Measurements from ENCODE around the gene GPRIN1. TPM values are rescaled to one million over a fixed set of nuclear protein-coding genes. Genes with fewer than 3 reads are reported as not detected.
"Not testable (repeated sequence)": the region's sequence is repeated elsewhere in the genome, so short reads cannot be mapped to it uniquely, and the experiment has no call there.

The GPRIN1 gene
- total RNA-seq, 1 experiment from 2014 or later, result 1.9 TPM

DNA sequence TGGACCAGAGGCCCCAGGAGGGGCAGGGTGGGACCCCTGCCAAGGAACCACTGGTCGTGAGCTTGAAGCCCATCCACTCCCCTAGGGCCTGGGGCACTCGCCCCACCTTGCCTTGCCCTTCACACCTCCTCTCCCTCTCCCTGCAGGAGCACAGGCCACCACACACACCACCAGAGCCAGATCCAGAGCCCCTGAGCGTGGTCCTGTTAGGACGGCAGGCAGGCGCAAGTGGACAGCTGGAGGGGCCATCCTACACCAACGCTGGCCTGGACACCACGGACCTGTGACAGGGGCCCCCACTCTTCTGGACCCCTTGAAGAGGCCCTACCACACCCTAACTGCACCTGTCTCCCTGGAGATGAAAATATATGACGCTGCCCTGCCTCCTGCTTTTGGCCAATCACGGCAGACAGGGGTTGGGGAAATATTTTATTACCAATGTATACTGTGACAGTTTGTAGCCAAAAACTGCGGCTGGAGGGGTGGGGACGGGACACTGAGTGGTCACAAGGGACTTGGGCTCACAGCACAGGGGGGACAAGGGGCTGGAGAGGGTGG lies 14.5 kb downstream of the GPRIN1 start:
- DNase-seq, result no peak
- Histone ChIP-seq H3K9me2 (replicated peaks; ENCODE audit: insufficient read depth, low read length) (no peaks in the 10 kb centered on the region), H3K9ac (ENCODE audit: low read length) (no peak overlapping the region), H3K27ac (ENCODE audit: low read length) (no peak overlapping the region), H3K27me3 (ENCODE audit: low read length) (no peaks in the 10 kb centered on the region), H2AFZ (ENCODE audit: low read length) (no peak overlapping the region), H3K9me3 (ENCODE audit: low read length) (peaks cover 5% of the 10 kb centered on the region; the same call in 1 of the 2 replicates), H3K4me2 (ENCODE audit: low read depth, low read length, poor library complexity, severe bottlenecking) (no peak overlapping the region), H3K4me1 (ENCODE audit: low read length) (no peaks in the 10 kb centered on the region), H3K79me2 (ENCODE audit: low read length) (no peaks in the 10 kb centered on the region), H3K4me3 (ENCODE audit: low read length) (no peak overlapping the region), H3K36me3 (ENCODE audit: insufficient read depth, low read length) (no peaks in the 10 kb centered on the region), H4K20me1 (ENCODE audit: insufficient read depth, low read depth, low read length) (no peaks in the 10 kb centered on the region)

DNA sequence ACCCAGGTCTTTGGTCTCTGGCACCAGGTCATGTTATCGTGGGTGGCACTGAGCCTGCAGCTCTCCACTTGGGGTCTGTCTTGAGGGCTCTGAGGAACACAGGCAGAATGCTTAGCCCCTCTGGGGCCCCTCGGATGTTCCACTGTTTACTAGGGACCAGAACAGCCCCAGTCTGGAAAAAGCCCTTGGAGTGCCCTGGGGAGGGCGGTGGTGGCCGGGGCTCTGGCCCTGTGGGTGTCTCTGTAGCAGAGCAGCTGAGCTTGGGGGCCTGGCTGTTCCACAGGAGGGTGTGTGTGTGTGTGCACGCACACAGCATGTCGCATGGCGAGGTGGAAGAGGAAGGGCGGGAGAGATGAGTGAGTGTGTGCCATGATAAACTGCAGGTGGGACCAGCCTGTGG lies 15.4 kb downstream of the GPRIN1 start:
- H2AFZ ChIP-seq (ENCODE audit: low read length), result no peak overlapping the region
- no peak overlapping the region for H3K4me3 ChIP-seq (ENCODE audit: low read length)
- no peaks in the 10 kb centered on the region for H3K4me1 ChIP-seq (ENCODE audit: low read length)
- no peak overlapping the region for H3K4me2 ChIP-seq (ENCODE audit: low read depth, low read length, poor library complexity, severe bottlenecking)
- no peak overlapping the region for H3K27ac ChIP-seq (ENCODE audit: low read length)
- H3K27me3 ChIP-seq (ENCODE audit: low read length), result no peaks in the 10 kb centered on the region
- no peak for DNase-seq
- no peak overlapping the region for H3K9ac ChIP-seq (ENCODE audit: low read length)
- H3K36me3 ChIP-seq (ENCODE audit: insufficient read depth, low read length), result no peaks in the 10 kb centered on the region
- no peaks in the 10 kb centered on the region for H4K20me1 ChIP-seq (ENCODE audit: insufficient read depth, low read depth, low read length)
- peaks cover 5% of the 10 kb centered on the region; the same call in 1 of the 2 replicates for H3K9me3 ChIP-seq (ENCODE audit: low read length)
- H3K79me2 ChIP-seq (ENCODE audit: low read length), result no peaks in the 10 kb centered on the region
- no peaks in the 10 kb centered on the region for H3K9me2 ChIP-seq (replicated peaks; ENCODE audit: insufficient read depth, low read length)

DNA sequence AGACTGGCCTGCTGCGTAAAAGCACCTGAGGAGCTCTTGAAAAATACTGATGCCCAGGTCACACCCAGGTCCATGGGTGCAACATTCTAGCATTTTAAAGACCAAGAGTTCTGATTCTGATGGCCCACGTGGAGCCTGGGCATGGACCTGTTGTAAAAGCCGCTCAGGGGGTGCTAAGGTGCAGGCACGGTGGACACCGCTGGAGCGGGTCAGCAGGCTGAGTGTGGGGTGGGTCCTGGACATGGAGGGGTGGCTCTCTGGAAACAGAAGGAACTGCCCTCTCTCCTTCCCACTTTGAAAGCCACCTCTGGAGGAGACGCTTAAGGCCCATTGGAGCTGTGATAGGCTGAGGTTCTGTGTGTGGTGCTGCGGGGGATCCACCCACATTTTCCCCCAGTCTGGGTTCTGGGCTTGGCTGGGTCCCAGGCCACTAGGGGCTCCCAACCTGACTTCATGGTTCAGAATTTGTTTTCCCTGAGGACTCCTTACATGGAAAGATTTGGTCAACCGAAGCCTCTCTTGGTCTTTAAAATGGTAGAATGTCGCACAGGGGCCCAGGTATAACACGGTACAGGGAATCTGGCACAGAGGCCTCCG lies 16.6 kb downstream of the GPRIN1 start:
- H3K9me2 ChIP-seq (replicated peaks; ENCODE audit: insufficient read depth, low read length), result no peaks in the 10 kb centered on the region
- H2AFZ ChIP-seq (ENCODE audit: low read length), result no peak overlapping the region
- H4K20me1 ChIP-seq (ENCODE audit: insufficient read depth, low read depth, low read length), result no peaks in the 10 kb centered on the region
- DNase-seq, result no peak
- H3K9ac ChIP-seq (ENCODE audit: low read length), result no peak overlapping the region
- H3K4me2 ChIP-seq (ENCODE audit: low read depth, low read length, poor library complexity, severe bottlenecking), result no peak overlapping the region
- H3K27me3 ChIP-seq (ENCODE audit: low read length), result no peaks in the 10 kb centered on the region
- H3K36me3 ChIP-seq (ENCODE audit: insufficient read depth, low read length), result no peaks in the 10 kb centered on the region
- H3K27ac ChIP-seq (ENCODE audit: low read length), result no peak overlapping the region
- H3K4me3 ChIP-seq (ENCODE audit: low read length), result no peak overlapping the region
- H3K79me2 ChIP-seq (ENCODE audit: low read length), result no peaks in the 10 kb centered on the region
- peaks cover 5% of the 10 kb centered on the region; the same call in 1 of the 2 replicates for H3K9me3 ChIP-seq (ENCODE audit: low read length)
- H3K4me1 ChIP-seq (ENCODE audit: low read length), result no peaks in the 10 kb centered on the region

DNA sequence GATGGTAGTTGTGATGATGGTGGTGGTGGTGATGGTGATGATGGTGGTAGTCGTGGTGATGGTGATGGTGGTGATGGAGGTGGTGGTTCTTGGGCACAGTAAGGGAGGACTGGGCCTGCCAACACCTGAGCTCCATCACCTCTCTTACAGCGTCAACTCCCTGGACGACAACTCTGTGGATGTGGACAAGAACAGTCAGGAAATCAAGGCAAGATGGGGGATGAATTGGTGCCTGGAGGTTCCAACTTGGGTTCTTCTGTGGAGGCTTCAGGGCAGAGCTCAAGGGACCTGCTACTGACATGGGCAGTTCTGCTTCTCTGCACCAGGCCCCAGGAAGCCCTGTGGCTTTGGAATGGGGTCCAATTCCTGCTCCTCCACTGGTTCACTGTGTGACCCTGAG lies 17.4 kb downstream of the GPRIN1 start:
- Histone ChIP-seq H3K27me3 (ENCODE audit: low read length) (no peaks in the 10 kb centered on the region), H3K9me2 (replicated peaks; ENCODE audit: insufficient read depth, low read length) (no peaks in the 10 kb centered on the region), H3K79me2 (ENCODE audit: low read length) (no peaks in the 10 kb centered on the region), H3K4me3 (ENCODE audit: low read length) (no peak overlapping the region), H3K9me3 (ENCODE audit: low read length) (peaks cover 5% of the 10 kb centered on the region; the same call in 1 of the 2 replicates), H3K9ac (ENCODE audit: low read length) (no peak overlapping the region), H3K36me3 (ENCODE audit: insufficient read depth, low read length) (no peaks in the 10 kb centered on the region), H4K20me1 (ENCODE audit: insufficient read depth, low read depth, low read length) (no peaks in the 10 kb centered on the region), H3K4me1 (ENCODE audit: low read length) (no peaks in the 10 kb centered on the region), H3K4me2 (ENCODE audit: low read depth, low read length, poor library complexity, severe bottlenecking) (no peak overlapping the region), H2AFZ (ENCODE audit: low read length) (no peak overlapping the region), H3K27ac (ENCODE audit: low read length) (no peak overlapping the region)
- no peak for DNase-seq

DNA sequence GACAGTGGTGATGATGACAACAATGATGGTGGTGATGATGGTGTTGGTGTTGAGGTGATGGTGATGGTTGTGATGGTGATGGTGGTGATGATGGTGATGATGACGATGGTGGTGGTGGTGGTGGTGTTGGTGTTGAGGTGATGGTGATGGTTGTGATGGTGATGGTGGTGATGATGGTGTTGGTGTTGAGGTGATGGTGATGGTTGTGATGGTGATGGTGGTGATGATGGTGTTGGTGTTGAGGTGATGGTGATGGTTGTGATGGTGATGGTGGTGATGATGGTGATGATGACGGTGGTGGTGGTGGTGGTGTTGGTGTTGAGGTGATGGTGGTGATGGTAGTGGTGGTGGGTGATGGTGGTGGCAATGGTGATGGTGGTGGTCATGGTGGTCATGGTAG lies 18.3 kb downstream of the GPRIN1 start:
- not testable (repeated sequence) for H3K9ac ChIP-seq (ENCODE audit: low read length); H3K36me3 ChIP-seq (ENCODE audit: insufficient read depth, low read length); H3K27ac ChIP-seq (ENCODE audit: low read length); H3K9me2 ChIP-seq (replicated peaks; ENCODE audit: insufficient read depth, low read length); H3K9me3 ChIP-seq (ENCODE audit: low read length); H4K20me1 ChIP-seq (ENCODE audit: insufficient read depth, low read depth, low read length); H2AFZ ChIP-seq (ENCODE audit: low read length); DNase-seq; H3K79me2 ChIP-seq (ENCODE audit: low read length); H3K27me3 ChIP-seq (ENCODE audit: low read length); H3K4me3 ChIP-seq (ENCODE audit: low read length); H3K4me2 ChIP-seq (ENCODE audit: low read depth, low read length, poor library complexity, severe bottlenecking); H3K4me1 ChIP-seq (ENCODE audit: low read length)

DNA sequence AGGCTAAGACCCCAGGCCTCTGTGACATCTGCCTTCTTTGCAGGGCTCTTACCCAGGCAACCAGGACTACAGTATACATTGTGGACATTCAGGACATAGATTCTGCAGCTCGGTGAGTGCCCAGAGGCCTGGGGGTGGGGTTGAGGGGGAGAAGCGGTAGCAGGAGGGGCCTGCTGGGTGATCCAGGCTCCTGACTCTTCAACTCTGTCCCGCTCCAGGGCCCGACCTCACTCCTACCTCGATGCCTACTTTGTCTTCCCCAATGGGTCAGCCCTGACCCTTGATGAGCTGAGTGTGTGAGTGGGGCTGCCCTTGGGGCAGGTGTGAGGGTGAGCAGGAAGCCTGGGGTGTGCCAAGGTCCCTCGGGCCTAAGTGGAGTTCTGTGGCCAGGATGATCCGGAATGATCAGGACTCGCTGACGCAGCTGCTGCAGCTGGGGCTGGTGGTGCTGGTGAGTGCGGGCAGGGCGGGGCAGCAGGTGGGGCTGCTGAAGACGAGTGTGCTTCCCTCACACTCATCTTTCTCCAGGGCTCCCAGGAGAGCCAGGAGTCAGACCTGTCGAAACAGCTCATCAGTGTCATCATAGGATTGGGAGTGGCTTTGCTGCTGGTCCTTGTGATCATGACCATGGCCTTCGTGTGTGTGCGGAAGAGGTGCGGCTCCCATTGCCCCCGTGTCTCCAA lies 19.8 kb downstream of the GPRIN1 start:
- Histone ChIP-seq H3K9ac (ENCODE audit: low read length) (no peak overlapping the region), H3K27me3 (ENCODE audit: low read length) (no peaks in the 10 kb centered on the region), H3K4me3 (ENCODE audit: low read length) (no peak overlapping the region), H3K36me3 (ENCODE audit: insufficient read depth, low read length) (no peaks in the 10 kb centered on the region), H3K4me1 (ENCODE audit: low read length) (no peaks in the 10 kb centered on the region), H2AFZ (ENCODE audit: low read length) (no peak overlapping the region), H4K20me1 (ENCODE audit: insufficient read depth, low read depth, low read length) (no peaks in the 10 kb centered on the region), H3K9me3 (ENCODE audit: low read length) (peaks cover 5% of the 10 kb centered on the region; the same call in 1 of the 2 replicates), H3K27ac (ENCODE audit: low read length) (no peak overlapping the region), H3K4me2 (ENCODE audit: low read depth, low read length, poor library complexity, severe bottlenecking) (no peak overlapping the region), H3K79me2 (ENCODE audit: low read length) (no peaks in the 10 kb centered on the region), H3K9me2 (replicated peaks; ENCODE audit: insufficient read depth, low read length) (no peaks in the 10 kb centered on the region)
- DNase-seq, result no peak

DNA sequence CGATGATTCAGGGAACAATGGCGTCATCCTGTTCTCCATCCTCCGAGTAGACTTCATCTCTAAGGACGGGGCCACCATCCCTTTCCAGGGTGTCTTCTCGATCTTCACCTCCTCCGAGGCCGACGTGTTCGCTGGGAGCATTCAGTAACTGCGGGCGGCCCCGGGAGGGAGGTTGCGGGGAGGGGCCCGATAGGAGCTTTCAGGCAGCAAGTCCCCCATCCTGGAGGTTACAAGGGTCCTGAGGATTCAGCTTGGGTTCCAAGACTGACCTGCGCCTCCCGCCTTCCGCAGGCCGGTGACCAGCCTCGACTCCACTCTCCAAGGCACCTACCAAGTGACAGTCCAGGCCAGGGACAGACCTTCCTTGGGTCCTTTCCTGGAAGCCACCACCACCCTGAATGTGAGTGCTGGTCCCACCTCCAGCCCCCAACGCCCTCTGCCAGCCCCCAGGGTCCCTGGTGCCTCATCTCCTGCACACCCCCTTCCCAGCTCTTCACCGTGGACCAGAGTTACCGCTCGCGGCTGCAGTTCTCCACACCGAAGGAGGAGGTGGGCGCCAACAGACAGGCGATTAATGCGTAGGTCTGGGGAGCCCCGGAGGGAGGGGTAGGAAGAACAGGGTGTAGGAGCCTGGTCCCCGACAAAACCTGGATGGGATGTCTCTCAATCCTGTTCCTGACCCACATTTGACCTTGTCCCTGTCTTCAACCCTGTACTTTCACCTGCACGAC lies 20.8 kb downstream of the GPRIN1 start:
- H3K4me2 ChIP-seq (ENCODE audit: low read depth, low read length, poor library complexity, severe bottlenecking), result no peak overlapping the region
- H3K4me3 ChIP-seq (ENCODE audit: low read length), result no peak overlapping the region
- H3K27me3 ChIP-seq (ENCODE audit: low read length), result no peaks in the 10 kb centered on the region
- no peaks in the 10 kb centered on the region for H3K4me1 ChIP-seq (ENCODE audit: low read length)
- DNase-seq, result no peak
- no peaks in the 10 kb centered on the region for H3K9me2 ChIP-seq (replicated peaks; ENCODE audit: insufficient read depth, low read length)
- H3K9me3 ChIP-seq (ENCODE audit: low read length), result peaks cover 5% of the 10 kb centered on the region; the same call in 1 of the 2 replicates
- no peak overlapping the region for H3K27ac ChIP-seq (ENCODE audit: low read length)
- H3K9ac ChIP-seq (ENCODE audit: low read length), result no peak overlapping the region
- no peaks in the 10 kb centered on the region for H4K20me1 ChIP-seq (ENCODE audit: insufficient read depth, low read depth, low read length)
- no peaks in the 10 kb centered on the region for H3K79me2 ChIP-seq (ENCODE audit: low read length)
- no peak overlapping the region for H2AFZ ChIP-seq (ENCODE audit: low read length)
- H3K36me3 ChIP-seq (ENCODE audit: insufficient read depth, low read length), result no peaks in the 10 kb centered on the region

DNA sequence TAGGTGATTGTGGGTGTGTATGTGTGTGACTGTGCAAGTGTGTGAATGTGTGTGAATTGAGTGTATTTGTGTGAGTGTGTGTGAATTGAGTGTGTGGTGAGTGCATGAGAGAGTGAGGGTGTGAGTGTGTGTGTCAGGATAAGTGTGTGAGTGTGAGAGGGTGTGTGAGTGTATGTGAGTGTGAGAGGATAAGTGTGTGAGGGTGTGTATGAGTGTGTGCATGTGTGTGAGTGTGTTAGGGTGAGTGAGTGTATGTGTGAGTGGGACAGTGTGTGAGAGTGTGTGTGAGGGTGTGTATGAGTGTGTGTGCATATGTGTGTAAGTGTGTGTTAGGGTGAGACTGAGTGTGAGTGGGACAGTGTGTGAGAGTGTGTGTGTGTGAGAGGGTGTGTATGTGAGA lies 21.7 kb downstream of the GPRIN1 start:
- no peaks in the 10 kb centered on the region for H3K4me1 ChIP-seq (ENCODE audit: low read length)
- no peak overlapping the region for H3K4me3 ChIP-seq (ENCODE audit: low read length)
- no peaks in the 10 kb centered on the region for H4K20me1 ChIP-seq (ENCODE audit: insufficient read depth, low read depth, low read length)
- H3K9me2 ChIP-seq (replicated peaks; ENCODE audit: insufficient read depth, low read length), result no peaks in the 10 kb centered on the region
- H3K27ac ChIP-seq (ENCODE audit: low read length), result no peak overlapping the region
- no peaks in the 10 kb centered on the region for H3K79me2 ChIP-seq (ENCODE audit: low read length)
- H3K9me3 ChIP-seq (ENCODE audit: low read length), result peaks cover 5% of the 10 kb centered on the region; the same call in 1 of the 2 replicates
- no peak overlapping the region for H3K4me2 ChIP-seq (ENCODE audit: low read depth, low read length, poor library complexity, severe bottlenecking)
- no peak for DNase-seq
- no peaks in the 10 kb centered on the region for H3K36me3 ChIP-seq (ENCODE audit: insufficient read depth, low read length)
- H3K27me3 ChIP-seq (ENCODE audit: low read length), result no peaks in the 10 kb centered on the region
- H2AFZ ChIP-seq (ENCODE audit: low read length), result no peak overlapping the region
- H3K9ac ChIP-seq (ENCODE audit: low read length), result no peak overlapping the region
